K562 (cell line): ENCODE measurements around the gene NUP62CL. TPM values are rescaled to one million over a fixed set of nuclear protein-coding genes. Genes with fewer than 3 reads are reported as not detected.

Experiments used
- ETV6 ChIP-seq, 3 experiments: fragments of 150-350 bp in 1 of 3; sonication (generic) in 1 of 3; formaldehyde crosslinking in 1 of 3; IDR thresholded peaks; 2 replicates each; pipeline versions ENCODE4 v1.6.1 to v1.8.0; 2014 to 2022; ENCODE audit warnings: borderline replicate concordance in 2 of 3, low read depth in 2 of 3, antibody characterized with exemption in 1 of 3, low read length in 1 of 3, mild to moderate bottlenecking in 1 of 3, missing genetic modification reagents in 1 of 3
- FOXP4 ChIP-seq: sonication (generic); formaldehyde crosslinking; IDR thresholded peaks from 2 replicates; pipeline ENCODE4 v1.8.0; 2022; ENCODE audit warnings: mild to moderate bottlenecking, missing genetic modification reagents, borderline replicate concordance
- KDM1A ChIP-seq, 2 experiments: fragments of 450-650 bp; IDR thresholded peaks; 2 replicates each; pipeline ENCODE4 v1.6.1; 2016; ENCODE audit warnings: mild to moderate bottlenecking in 2 of 2
- MAFF ChIP-seq: IDR thresholded peaks from 2 replicates; pipeline ENCODE4 v1.6.1; 2012; ENCODE audit warnings: low read length, improper control_type of control experiment
- MAFG ChIP-seq: fragments of 450-650 bp; conservative IDR thresholded peaks from 2 replicates; pipeline ENCODE4 v1.6.1; 2016; ENCODE audit warnings: missing genetic modification characterization, missing compliant biosample characterization
- MAFK ChIP-seq: IDR thresholded peaks from 2 replicates; pipeline ENCODE4 v1.6.1; 2011; ENCODE audit warnings: low read length, improper control_type of control experiment
- MNT ChIP-seq, 2 experiments: fragments of 450-650 bp; conservative IDR thresholded peaks; 2 replicates each; pipeline ENCODE4 v1.6.1; 2017; ENCODE audit warnings: mild to moderate bottlenecking in 2 of 2, moderate library complexity in 2 of 2
- RERE ChIP-seq: sonication (generic); formaldehyde crosslinking; IDR thresholded peaks from 2 replicates; pipeline ENCODE4 v1.8.0; 2023; ENCODE audit warnings: missing genetic modification reagents, mild to moderate bottlenecking, borderline replicate concordance
- SMAD3 ChIP-seq: fragments of 450-650 bp; formaldehyde crosslinking; conservative IDR thresholded peaks from 2 replicates; pipeline ENCODE4 v1.4.0; 2020; ENCODE audit warnings: mild to moderate bottlenecking
- SMARCC2 ChIP-seq: fragments of 450-650 bp; IDR thresholded peaks from 2 replicates; pipeline ENCODE4 v1.6.1; 2017; ENCODE audit warnings: antibody characterized with exemption, moderate library complexity, mild to moderate bottlenecking, low read depth
- SOX6 ChIP-seq: fragments of 450-650 bp; IDR thresholded peaks from 2 replicates; pipeline ENCODE4 v1.6.1; 2014; ENCODE audit warnings: mild to moderate bottlenecking
- SP2 ChIP-seq: IDR thresholded peaks from 2 replicates; pipeline ENCODE4 v1.6.1; 2011; ENCODE audit warnings: mild to moderate bottlenecking, low read depth, low read length, moderate library complexity; ENCODE audit not compliant: poor library complexity, severe bottlenecking; ENCODE audit errors: extremely low read depth
- STAT5A ChIP-seq: IDR thresholded peaks from 2 replicates; pipeline ENCODE4 v1.6.1; 2012; ENCODE audit warnings: low read length, inconsistent platforms, borderline replicate concordance
- TRIM24 ChIP-seq, 2 experiments: fragments of 450-650 bp; IDR thresholded peaks; 2 replicates each; pipeline ENCODE4 v1.6.1; 2016
- ZNF263 ChIP-seq: sonication (generic); formaldehyde crosslinking; IDR thresholded peaks from 2 replicates; pipeline ENCODE4 v1.8.0; 2022; ENCODE audit warnings: mild to moderate bottlenecking, missing genetic modification reagents, borderline replicate concordance
- ZNF316 ChIP-seq: fragments of 450-650 bp; IDR thresholded peaks from 2 replicates; pipeline ENCODE4 v1.6.1; 2016
- ZNF395 ChIP-seq: fragments of 200-800 bp; sonication (Bioruptor generic); IDR thresholded peaks from 2 replicates; pipeline ENCODE4 v1.6.1; 2017; ENCODE audit warnings: missing genetic modification characterization, missing compliant biosample characterization
- ZNF76 ChIP-seq: fragments of 250-450 bp; sonication (Bioruptor Pico); IDR thresholded peaks from 2 replicates; pipeline ENCODE4 v1.4.0; 2020; ENCODE audit warnings: mild to moderate bottlenecking, moderate library complexity, borderline replicate concordance
- ZNF77 ChIP-seq: fragments of 250-450 bp; sonication (Bioruptor Pico); IDR thresholded peaks from 2 replicates; pipeline ENCODE4 v1.5.0; 2020
- polyA plus RNA-seq, 8 experiments: library from polyadenylated mRNA; depleted of rRNA in 4 of 8; stranded (reverse) in 5 of 8; unstranded in 3 of 8; fragments of >200 nt; fragmentation: Nextera tagmentation in 2 of 8; fragmentation: Illumina TruSeq in 1 of 8; extraction: Ambion mirVana in 2 of 8; extraction: Trizol in 1 of 8; gene quantifications; 2 replicates each; pipeline versions ENCODE4 v1.2.1 to v1.2.3, GENCODE V29; 2011 to 2014; ENCODE audit warnings: inconsistent platforms in 1 of 8, missing spikeins in 1 of 8
- total RNA-seq, 7 experiments: library from RNA; depleted of rRNA in 6 of 7; stranded (reverse); fragments of >200 nt in 6 of 7; fragmentation: Illumina TruSeq in 2 of 7; extraction: Trizol in 2 of 7; gene quantifications; 2 replicates each; pipeline versions ENCODE4 v1.2.1 to v1.2.3, GENCODE V29; 2011 to 2021; ENCODE audit warnings: low replicate concordance in 1 of 7

NUP62CL gene
- total and polyA plus RNA-seq, 9 of the 15 experiments (the other 6 are each of a cell fraction or from before 2014, with no cell fraction given), result 29.7 to 101 (median 42.7) TPM

GRCh38 chrX:107135965-107136307 lies 70.3 kb downstream of the NUP62CL start (continued):
- TF ChIP-seq ZNF395 (CRISPR knock-in tag) (no peak), STAT5A (no peak), MAFG (tag) (peak; percentile 77), SOX6 (no peak), MNT (conservative IDR thresholded peaks at IDR 0.05) (no peak), ZNF76 (no peak), ZNF263 (CRISPR knock-in tag) (no peak), SMAD3 (CRISPR knock-in tag) (no peak), KDM1A (IDR thresholded peaks at IDR 0.05) (0 out of 4 replicates have a peak, but pooled peaks of 1 of the 2 experiments have one; percentile 14), RERE (CRISPR knock-in tag) (no peak), MAFF (0 out of 2 replicates have a peak, but pooled peaks have one; percentile 6), SP2 (no peak), ETV6 (IDR thresholded peaks at IDR 0.05; ENCODE audit: borderline replicate concordance in 1 of 2, low read depth in 2 of 2, low read length in 1 of 2) (no peak), ETV6 (CRISPR knock-in tag; IDR thresholded peaks at IDR 0.05; ENCODE audit: borderline replicate concordance) (no peak), TRIM24 (IDR thresholded peaks at IDR 0.05) (0 out of 4 replicates have a peak, but pooled peaks of 1 of the 2 experiments have one; percentile 3), SMARCC2 (peak; percentile 78; the same call in 1 of the 2 replicates), ZNF316 (peak; percentile 97), ZNF77 (CRISPR knock-in tag) (no peak), MAFK (peak; percentile 7; the same call in 1 of the 2 replicates), FOXP4 (CRISPR knock-in tag) (no peak)
